Subcutaneous adipose tissue (tissue), 4 donors: ENCODE results near the gene ZSCAN10. TPM values are rescaled to one million over a fixed set of nuclear protein-coding genes. Genes with fewer than 3 reads are reported as not detected.

Experiments used
- CTCF ChIP-seq: fragments of 450-650 bp; IDR thresholded peaks from one replicate; pipeline ENCODE4 v1.5.1; 2016; ENCODE audit warnings: low read depth, mild to moderate bottlenecking, control low read depth, antibody characterized with exemption, moderate library complexity
- total RNA-seq, 4 donors: library from RNA; depleted of rRNA; stranded (reverse); fragments of >200 nt; gene quantifications; one replicate each; pipeline ENCODE4 v1.1.0, GENCODE V29; 2016

ZSCAN10 gene
- total RNA-seq, 4 donors from 2014 or later, result not detected

DNA sequence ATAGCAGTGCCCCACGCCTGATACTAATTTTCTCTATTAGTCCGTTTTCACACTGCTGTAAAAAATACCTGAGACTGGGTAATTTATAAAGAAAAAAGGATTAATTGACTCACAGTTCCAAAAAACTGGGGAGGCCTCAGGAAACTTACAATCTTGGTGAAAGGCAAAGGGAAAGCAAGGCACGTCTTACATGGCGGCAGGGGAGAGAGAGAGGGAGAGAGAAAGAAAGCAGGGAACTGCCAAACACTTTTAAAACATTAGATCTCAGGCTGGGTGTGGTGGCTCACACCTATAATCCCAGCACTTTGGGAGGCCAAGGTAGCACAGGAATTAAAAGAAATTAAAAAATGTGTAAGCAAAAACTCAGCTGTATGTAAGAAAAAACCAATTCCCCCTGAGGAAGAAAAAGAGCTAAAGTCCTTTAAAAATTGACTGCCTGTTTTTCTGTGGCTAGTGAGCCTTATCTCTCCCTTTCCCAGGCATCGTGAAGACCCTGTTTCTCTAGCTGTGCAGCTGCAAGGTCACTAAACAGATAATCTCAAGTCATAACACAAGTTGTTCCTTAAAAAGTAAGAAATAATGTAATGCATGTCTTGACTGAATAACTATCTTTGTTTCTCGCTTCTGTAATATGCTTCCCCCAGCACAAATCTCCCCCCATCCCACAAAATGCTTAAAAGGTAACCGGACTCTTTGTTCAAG, 14.0 kb downstream of the ZSCAN10 start:
- TF ChIP-seq CTCF, result no peak

DNA sequence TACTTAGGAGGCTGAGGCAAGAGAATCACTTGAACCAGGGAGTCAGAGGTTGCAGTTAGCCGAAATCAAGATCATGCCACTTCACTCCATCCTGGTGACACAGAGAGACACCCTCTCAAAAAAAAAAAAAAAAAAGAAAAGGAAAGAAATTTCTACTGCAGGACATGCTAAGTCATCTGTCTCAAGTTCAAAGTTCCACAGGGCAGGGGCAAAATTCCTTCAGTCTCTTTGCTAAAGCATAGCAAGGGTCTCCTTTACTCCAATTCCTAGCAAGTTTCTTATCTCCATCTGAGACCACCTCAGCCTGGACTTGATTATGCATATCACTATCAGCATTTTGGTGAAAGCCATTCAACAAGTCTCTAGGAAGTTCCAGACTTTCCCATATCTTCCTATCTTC, 14.6 kb downstream of the ZSCAN10 start:
- no peak for TF ChIP-seq CTCF

- no peak for TF ChIP-seq CTCF
These were observed 19.1 kb downstream of the ZSCAN10 start for GRCh38 chr16:3080024-3080423.

- TF ChIP-seq CTCF, result no peak
These were observed 22.5 kb downstream of the ZSCAN10 start for GRCh38 chr16:3076577-3076976.

DNA sequence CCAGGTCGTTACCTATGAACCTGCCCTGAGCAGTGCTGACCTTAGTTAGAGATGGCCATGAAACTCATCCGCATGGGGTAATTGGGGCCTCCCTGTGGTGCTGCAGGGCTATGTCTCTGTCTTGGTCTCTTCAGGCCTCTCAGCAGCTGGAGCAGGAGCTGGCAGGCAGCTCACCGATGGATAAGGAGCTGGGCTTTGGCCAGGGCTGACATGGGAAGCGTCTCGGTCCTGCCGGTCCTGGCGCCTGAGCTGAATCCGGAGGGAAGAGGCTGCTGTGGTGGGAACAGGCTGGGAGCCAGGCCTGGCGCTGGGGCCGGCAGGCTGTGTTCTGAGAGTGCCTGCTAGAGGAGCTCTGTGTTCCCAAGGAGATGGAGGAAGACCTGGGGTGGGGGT, 23.6 kb downstream of the ZSCAN10 start:
- no peak for TF ChIP-seq CTCF

DNA sequence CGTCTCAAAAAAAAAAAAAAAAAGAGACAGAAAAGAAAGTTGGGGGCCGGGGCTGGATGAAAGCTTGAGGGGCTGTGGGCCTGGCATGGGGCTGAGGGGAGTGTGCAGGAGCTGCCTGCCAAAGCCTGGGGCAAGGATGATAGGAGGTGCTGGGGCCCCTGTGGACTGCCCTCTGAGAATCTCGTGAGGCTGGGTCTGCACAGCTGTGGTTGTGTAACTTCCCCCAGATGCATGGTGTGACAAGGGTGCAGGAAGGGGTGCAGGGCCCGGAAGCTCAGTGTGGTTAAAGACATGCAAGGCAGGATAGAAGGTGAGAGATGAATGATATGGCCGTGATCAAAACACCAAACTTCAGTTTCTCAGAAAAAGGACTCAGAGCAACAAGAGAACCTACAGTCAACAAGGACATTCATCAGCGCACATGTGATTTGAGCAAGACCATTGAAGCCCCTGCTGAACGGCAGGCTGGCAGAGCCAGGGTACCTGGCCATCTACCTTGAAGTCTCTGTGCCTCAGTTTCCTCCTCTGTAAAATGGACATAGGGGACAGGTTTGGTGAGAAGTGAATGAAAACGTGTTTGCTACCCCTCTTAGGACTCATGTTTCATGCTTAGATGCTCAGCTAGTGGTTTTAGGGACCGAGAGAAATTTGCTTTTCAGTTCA, 24.1 kb downstream of the ZSCAN10 start:
- TF ChIP-seq CTCF, result no peak

DNA sequence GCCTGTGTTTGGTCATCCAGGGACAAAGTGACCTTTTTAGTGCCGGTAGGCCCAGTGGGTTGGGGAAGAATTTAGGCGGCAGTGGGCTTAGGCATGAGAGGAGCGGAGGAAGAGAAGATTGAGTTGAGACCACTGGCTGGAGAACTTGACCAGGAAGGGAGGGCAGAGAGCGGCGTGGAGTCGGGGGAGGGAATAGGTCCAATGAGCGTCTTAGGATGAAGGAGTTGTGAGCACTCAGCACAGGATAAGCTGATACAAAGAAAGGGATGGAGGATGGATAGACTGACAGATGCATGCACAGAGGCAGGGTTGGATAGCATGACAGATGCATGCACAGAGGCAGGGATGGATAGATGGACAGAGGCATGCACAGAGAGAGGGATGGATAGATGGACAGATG, 25.6 kb downstream of the ZSCAN10 start:
- no peak for TF ChIP-seq CTCF
